Adipose tissue (tissue), 3 donors: ENCODE results near the gene FEZF1. TPM values are rescaled to one million over a fixed set of nuclear protein-coding genes. Genes with fewer than 3 reads are reported as not detected.

Experiments
- H3K27ac ChIP-seq: one replicate; pipeline ENCODE4 v1.5.1; 2013; ENCODE audit warnings: low read depth, low read length
- WGBS, 3 donors: extraction: QIAGEN DNeasy Blood & Tissue Kit; methylation state at CpG; one replicate each; pipeline ENCODE4 v1.1.7; 2013; 5-methylcytosine and 5-hydroxymethylcytosine counted together
- polyA plus RNA-seq, 3 donors: library from polyadenylated mRNA; stranded (reverse); fragments of 200-250 nt; gene quantifications; one replicate each; pipeline ENCODE4 v1.2.3, GENCODE V29; 2013
- donor health status: healthy with polysubstance abuse.
- donor health status: Bipolar disorder and iron deficiency.
- donor health status: healthy.

FEZF1 gene
- polyA plus RNA-seq, 3 donors = not detected

DNA sequence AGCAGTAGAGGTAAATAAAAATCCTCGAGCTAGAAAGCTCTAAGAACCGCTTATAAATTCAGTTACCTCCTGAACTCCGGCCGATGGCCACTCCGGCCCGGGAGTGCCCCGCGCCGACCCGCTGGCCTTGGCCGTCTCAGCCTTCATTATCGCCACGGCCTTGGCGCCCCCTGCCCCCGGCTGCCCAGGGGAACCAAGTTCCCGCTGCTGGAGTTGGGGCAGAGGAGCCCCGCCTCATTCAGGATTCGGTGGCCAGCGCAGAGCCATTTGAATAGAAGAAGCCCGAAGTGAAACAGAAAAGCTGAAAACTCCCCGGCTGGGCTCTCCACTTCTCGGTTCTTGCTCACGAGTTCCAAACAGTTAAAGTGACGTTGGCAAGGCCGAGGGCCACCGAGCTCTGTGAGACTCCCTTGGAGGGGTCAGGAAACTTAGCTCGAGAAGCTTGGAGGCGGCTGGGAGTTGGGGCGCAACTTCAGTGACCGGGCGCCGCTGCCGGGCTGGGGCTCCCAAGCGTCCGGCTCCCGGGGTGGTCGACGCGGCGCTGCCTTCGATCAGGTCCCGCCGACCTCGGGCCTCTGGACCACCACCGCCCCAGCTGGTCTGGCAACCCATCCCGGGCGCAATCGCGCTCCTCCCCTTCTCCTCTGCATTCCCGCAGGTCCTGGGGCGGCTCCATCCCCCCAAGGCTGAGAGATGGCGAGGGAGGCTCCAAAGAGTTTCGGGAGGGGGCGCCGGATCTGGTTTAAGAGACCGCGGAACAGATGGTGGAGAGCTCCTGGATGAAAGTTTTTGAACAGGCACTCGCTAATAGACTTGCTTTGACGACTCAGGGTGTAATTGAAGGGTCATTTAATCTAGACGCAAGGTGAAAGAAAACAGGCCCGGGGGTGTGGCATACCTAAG lies 5.8 kb upstream of the FEZF1 start:
- WGBS, 3 donors = 3 to 4% (median 3%) methylated on average over 61 of the region's 61 CpGs
- no peak overlapping the region for H3K27ac ChIP-seq

GRCh38 chr7:122309421-122309820 lies 4.9 kb upstream of the FEZF1 start:
- WGBS, 3 donors = 35 to 41% (median 38%) methylated on average over 3 of the region's 3 CpGs

DNA sequence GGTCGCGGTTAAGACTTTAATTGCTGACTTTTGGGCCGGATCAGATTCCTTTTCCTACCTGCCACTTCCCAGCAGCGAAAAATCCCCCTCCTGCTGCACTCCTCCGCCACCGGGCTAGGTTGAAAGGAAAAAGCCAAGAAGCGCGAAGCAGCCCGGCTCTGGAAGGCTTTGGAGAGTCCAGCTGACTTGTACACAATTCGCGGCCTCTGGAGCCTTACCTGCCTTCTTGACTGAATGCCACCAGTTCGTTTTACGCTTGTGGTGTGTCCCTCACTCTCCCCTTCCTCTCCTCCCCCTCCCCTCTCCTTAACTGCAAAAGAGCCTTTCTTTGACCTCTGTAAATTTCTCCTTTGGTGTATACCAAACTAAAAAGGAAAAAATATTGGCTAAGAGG lies 2.7 kb upstream of the FEZF1 start:
- 15 to 24% (median 19%) methylated on average over 13 of the region's 13 CpGs for WGBS, 3 donors
- no peak overlapping the region for H3K27ac ChIP-seq

More at GRCh38 chr7:122309421-122309820, 4.9 kb upstream of the FEZF1 start:
- no peak overlapping the region for H3K27ac ChIP-seq

DNA sequence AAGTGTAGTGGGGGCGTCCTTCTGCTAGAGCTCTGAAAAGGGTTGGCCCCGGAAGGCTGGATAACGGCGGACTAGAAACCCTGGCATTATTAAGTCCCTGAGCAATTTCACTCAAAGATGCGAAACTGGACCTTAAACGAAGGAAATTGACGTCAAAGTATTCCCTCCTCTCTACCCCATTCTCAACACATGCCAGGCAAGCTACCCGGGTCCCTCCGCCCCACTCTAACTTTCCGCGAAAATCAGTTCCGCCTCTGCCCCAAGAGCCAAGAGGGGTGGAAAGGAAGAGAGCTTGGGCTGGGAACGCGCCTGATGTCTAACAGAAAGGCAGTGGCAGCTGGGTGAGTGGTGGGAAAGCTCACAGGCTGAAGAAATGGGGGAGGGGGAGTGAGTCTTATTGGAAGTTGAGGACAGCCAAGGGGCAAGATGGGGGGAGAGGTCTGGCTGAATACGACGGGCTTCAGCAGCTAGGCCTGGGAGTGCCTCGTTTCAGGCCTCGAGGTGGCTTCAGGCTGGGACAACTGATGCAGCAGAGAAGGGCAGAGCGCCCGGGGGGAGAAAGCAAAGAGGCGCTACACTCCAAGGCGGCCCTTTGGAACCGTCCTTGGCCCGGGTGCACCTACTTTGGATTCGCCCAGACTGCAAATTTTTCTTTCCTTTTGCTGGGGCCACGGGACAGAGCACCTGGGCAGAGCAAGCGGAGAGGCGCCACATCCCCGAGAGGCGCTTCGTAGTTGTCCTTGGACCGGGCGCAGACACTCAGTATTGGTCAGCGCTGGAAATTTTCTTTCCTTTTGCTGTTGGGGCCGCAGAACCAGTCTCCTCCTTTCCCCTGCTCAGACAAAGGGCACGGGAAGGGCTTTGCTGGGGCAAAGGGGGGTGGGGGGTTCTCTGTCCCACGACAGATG lies 2.0 kb upstream of the FEZF1 start:
- WGBS, 3 donors = 8 to 13% (median 9%) methylated on average over 37 of the region's 37 CpGs
- H3K27ac ChIP-seq = no peak overlapping the region

DNA sequence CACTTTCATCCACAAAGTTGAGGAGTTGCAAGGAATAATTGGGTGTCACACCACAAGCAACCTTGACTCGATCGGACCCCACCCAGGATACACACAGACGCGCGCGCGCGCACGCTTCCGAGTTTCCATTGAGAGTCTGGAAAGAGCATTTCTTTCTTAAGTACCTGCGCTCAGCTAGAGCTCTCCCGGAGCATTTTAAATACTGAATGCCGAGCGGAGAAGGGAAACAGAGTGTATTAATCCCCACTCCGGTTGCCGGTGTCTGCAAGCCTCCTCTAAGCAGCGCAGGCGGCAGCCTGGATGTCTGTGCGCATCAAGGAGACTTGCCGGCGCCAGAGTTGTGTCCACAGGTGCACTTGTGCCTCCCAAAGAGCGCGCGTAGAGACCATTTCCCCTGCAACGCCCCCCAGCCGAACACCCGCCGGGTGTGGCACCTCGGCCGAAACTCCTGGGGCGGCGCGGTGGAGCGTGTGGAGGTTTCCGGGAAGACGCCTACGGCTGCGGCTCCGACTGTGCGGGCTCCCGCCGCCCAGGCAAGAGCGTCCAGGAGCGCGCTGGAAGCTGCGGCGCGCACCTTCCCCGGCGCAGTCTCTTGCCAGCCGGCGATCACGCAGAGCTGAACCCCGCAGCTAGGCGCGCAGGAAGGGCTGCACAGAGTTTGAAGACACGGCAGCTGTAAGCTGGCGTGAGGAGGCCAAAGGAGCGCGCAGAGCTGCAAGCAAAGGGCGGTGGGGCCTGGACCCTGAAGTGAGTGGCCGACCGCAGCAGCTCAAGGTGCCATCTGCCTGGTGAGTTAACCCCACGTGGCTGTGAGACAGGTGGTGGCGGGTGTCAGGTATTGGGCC lies 1.1 kb upstream of the FEZF1 start:
- H3K27ac ChIP-seq = no peak overlapping the region
- 3% methylated on average over 63 to 65 of the region's 65 CpGs for WGBS, 3 donors

DNA sequence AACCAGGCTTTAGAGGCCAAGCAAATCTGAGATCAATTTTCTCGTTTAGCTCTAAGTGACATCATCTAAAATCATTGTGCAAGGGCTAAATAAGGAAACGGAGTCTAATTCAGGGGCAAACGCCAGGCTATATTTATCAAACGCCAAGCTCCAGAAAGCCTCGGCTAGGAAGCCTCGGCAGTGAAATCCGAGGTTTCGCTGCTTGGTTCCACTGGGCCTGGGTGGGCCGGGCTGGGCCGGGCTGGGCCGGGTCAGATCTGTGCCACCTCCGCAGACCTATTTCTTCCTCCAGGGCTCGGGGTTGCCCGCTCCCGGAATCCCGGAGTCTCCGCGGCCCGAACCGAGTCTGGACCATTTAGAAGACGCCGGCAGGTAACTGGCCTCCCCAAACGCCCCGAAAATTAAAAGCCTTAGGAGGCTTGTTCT lies 459 bp upstream of the FEZF1 start:
- no peak overlapping the region for H3K27ac ChIP-seq
- WGBS, 3 donors = 2 to 3% (median 2%) methylated on average over 24 of the region's 24 CpGs

GRCh38 chr7:122303531-122304318 lies 825 bp downstream of the FEZF1 start:
- WGBS, 3 donors = 4 to 6% (median 5%) methylated on average over 48 of the region's 48 CpGs
- no peak overlapping the region for H3K27ac ChIP-seq

DNA sequence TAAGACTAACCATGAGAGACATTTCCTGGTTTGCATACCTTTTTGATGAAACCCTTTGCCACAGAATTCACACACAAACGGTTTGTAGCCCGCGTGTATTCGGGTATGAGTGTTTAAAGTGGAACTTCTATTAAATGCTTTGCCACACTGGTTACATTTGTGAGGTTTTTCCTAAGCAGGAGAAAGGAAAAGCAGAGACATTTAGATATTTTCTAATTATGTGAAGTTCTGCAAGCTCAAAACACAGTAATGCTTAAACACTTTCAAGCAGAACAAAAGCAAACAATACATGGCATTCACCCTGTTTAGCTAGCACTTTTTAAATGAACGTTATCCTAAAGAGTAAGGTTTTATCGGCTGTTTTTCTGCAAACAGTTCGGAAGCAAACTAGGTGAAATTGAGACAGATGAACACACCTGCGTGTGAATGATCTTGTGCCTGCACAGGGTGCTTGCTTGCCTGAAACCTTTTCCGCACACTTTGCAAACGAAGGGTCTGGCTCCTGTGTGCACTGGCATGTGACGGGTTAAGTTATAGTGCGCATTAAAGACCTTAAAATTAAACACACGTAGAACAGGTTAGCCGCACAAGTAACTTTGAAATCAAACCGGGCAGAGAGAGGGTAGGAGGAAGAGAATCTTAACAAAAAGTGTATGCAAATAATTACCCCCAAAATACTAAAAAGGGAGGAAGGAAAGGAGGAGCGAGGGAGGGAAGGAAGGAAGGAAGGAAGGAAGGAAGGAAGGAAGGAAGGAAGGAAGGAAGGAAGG lies 1.6 kb downstream of the FEZF1 start:
- WGBS, 3 donors = 11% methylated on average over 16 of the region's 16 CpGs

GRCh38 chr7:122301858-122302760 lies 2.4 kb downstream of the FEZF1 start:
- WGBS, 3 donors = 10 to 11% (median 10%) methylated on average over 35 of the region's 35 CpGs
- no peak overlapping the region for H3K27ac ChIP-seq

More for the DNA sequence above, 1.6 kb downstream of the FEZF1 start:
- H3K27ac ChIP-seq = no peak overlapping the region

DNA sequence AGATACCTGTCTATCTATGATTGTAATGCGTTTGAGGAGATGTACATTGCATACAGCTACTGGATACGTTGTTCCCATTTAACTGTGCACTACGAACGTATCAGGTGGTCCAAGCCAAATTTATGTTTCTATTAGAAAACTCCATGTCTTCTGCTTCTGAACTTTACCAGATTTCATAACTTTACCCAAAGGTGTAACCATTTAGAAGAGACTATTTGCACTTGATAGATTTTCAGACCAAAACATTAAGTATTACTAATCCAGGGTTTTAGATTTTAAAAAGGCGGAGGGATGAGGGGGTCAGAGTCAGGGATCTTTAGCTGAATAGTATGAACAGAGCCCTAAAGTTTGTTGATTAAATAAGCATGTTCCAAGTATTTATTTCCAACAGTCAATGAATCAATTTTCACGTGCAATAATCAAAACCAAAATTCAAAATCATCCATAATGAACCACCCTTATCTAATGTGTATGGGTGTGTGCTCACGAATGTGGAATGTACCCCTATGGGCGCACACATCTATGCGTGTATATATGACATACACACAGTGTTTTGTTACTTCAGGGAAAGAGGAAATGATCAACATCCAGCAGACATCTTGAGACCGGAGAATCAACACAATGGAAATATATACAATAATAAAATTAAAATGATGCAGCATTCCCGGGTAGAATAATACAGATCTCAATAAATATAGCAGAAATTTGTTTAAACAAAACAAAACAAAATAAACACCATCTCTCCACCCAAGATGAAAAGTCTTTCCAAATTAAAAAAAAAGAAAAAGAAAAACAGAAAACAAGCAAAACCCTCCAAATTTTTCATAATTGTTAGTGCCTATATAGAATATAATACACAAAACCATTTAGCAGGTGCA lies 3.4 kb downstream of the FEZF1 start:
- no peak overlapping the region for H3K27ac ChIP-seq
- 18 to 25% (median 18%) methylated on average over 11 of the region's 11 CpGs for WGBS, 3 donors

DNA sequence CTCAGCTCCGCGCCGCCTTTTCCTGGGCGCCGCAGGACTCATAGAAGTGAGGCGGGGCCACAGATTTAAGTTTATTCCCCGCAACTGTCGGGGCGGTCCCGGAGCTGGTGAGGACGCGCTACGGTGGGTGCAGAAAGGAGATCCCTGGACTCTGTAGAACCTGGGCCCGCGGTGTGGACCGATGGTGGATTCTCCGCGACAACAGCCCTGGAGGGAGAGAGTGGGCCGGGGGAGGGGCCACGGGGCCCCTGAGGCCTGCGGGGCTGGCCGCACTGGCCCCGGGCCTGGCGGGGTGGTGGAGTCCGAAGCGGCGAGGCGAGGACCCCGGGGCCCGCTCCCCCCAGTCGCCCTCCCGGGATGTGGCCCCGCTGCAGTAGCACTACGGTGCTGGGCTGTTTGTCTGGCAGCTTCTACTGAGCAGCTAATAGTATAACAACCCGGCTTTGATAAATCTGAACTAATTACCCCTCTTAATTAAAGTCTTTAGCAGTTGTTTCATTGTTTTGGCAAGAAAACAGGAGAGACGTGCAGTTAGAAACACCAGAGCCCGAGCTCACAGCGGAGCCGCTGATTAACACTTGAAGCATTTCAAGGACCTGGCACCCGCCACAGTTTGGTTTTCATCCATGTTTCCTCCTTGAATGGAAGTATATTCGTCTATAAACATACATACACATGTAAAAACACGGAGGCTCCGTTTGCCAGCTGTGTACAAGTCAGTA lies 4.2 kb downstream of the FEZF1 start:
- no peak overlapping the region for H3K27ac ChIP-seq

DNA sequence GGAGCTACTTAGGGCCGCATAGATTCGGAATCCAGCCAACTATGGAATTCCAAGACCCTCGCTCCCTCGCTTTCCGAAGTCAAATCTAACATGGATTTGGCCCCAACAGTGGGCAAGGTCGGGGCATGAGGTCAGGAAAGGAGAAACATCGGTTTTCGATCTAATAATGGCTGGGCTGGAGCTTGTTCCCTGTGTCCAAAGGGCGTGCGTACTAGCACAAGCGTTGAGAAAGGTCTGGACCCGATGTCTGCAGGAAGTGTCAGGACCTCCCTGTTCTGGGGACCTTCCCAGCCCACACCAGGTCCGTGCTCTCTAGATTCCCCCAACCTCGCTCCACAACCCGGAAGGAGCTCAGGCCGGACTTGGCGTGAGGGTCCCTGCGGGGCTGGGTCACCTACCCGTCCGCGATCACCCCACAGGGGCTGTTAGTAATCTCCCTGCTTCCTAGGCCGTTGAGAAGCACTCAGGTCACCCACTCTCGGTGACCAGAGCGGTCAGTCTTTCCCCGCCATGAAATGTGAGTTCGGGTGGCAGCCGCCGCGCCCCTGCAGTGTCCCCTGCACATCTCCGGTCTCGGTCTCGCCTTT lies 4.8 kb downstream of the FEZF1 start:
- no peak overlapping the region for H3K27ac ChIP-seq

More for the DNA sequence above, 4.2 kb downstream of the FEZF1 start:
- WGBS, 3 donors = 7 to 8% (median 8%) methylated on average over 40 to 43 of the region's 43 CpGs

DNA sequence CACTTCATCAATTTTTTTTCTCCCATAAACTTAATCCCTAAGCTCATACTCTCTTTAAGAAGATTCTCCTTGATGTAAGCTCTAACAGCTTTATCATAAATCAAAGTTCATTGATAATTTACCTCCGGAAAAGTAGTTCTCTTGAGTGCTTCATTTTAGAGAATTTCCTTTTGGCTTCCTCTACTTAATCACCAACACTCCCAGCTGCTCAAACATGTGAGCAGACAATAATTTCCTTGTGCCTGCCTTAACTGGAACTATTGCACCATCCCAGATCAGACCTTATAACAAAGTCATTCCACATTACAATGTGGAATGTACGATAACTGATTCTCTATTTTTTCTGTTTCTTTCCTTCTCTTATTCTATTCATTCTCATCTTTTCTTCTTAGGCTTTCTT lies 5.9 kb downstream of the FEZF1 start:
- no peak overlapping the region for H3K27ac ChIP-seq
- WGBS, 3 donors = 57 to 71% (median 64%) methylated on average over 2 of the region's 2 CpGs

More for the DNA sequence above, 4.8 kb downstream of the FEZF1 start:
- WGBS, 3 donors = 9 to 11% (median 10%) methylated on average over 32 of the region's 32 CpGs

- 41 to 56% (median 49%) methylated on average over 2 of the region's 2 CpGs for WGBS, 3 donors
- H3K27ac ChIP-seq = no peak overlapping the region
These were observed 6.4 kb downstream of the FEZF1 start for GRCh38 chr7:122298131-122298530.
